ENCODE results near the gene ALG5.

DNA sequence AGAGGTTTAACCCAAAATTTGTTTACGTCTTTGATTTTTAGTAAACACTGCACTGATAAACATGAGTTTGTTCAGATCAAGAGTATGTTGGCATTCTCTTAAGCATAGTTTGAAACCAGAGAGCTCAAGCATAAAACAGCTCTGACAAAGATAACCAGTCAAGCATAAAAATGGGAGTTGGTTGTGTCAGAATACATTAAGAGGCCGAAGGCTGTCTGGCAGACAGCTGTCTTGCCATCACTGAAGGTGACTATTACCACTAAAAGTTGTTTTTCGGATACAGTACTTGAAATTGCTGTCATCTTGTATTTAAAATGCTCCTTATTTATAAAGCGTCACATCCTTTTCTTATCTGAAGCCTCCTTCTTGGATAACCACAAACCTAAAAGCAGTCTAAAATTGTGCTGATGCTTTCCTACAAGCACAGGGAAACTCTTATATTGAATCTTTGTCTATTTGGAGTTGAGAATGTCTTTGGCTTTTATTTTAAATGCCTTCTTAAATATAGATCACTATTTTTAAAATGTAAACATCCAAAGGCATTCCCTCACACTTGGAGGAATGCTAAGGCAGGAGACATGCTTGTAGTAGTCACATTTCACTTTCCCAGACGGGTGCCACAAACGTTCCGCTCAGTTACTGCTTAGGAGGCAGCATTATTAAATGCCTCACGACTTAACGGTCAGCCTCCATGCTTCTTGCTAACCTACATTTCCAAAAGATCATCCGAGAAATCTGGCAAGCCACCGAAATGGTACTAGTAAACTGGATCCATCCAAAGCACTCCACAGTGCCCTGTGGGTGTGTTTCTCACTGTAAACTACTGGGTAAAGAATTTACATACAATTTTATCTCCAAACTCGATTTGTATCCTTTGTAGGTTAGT, 80.7 kb downstream of the ALG5 start:
- TF ChIP-seq POLR2A (IDR thresholded peaks at IDR 0.05) (no peak), POLR2AphosphoS5 (IDR thresholded peaks at IDR 0.05) (no peak)
- TF ChIP-seq, protein P1, sequence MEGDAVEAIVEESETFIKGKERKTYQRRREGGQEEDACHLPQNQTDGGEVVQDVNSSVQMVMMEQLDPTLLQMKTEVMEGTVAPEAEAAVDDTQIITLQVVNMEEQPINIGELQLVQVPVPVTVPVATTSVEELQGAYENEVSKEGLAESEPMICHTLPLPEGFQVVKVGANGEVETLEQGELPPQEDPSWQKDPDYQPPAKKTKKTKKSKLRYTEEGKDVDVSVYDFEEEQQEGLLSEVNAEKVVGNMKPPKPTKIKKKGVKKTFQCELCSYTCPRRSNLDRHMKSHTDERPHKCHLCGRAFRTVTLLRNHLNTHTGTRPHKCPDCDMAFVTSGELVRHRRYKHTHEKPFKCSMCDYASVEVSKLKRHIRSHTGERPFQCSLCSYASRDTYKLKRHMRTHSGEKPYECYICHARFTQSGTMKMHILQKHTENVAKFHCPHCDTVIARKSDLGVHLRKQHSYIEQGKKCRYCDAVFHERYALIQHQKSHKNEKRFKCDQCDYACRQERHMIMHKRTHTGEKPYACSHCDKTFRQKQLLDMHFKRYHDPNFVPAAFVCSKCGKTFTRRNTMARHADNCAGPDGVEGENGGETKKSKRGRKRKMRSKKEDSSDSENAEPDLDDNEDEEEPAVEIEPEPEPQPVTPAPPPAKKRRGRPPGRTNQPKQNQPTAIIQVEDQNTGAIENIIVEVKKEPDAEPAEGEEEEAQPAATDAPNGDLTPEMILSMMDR (IDR thresholded peaks at IDR 0.05): no peak

All from sigmoid colon (tissue), 4 donors.